Neural crest cell (in vitro differentiated cells): Measurements from ENCODE around the gene SMNDC1. TPM values are rescaled to one million over a fixed set of nuclear protein-coding genes. Genes with fewer than 3 reads are reported as not detected.

Experiments used
- DNase-seq: peaks from one replicate; pipeline ENCODE4 v3.0.0; 2021; ENCODE audit warnings: low read depth, mixed read lengths, low spot score
- H3K27ac Mint-ChIP-seq: one replicate; pipeline ENCODE4 v1.8.0; 2021; ENCODE audit warnings: mild to moderate bottlenecking, mixed read lengths; ENCODE audit not compliant: unreplicated experiment
- H3K27me3 Mint-ChIP-seq: 2 replicates; pipeline ENCODE4 v1.8.0; 2021; ENCODE audit warnings: low read depth, mild to moderate bottlenecking, mixed read lengths
- H3K36me3 Mint-ChIP-seq: 2 replicates; pipeline ENCODE4 v1.8.0; 2021; ENCODE audit warnings: low read depth, mild to moderate bottlenecking, mixed read lengths
- H3K4me1 Mint-ChIP-seq: 2 replicates; pipeline ENCODE4 v1.8.0; 2021; ENCODE audit warnings: mixed read lengths
- H3K4me3 Mint-ChIP-seq: one replicate; pipeline ENCODE4 v1.8.0; 2021; ENCODE audit warnings: mild to moderate bottlenecking, mixed read lengths
- H3K9me3 Mint-ChIP-seq: 2 replicates; pipeline ENCODE4 v1.8.0; 2021; ENCODE audit warnings: mixed read lengths
- total RNA-seq: library from RNA; stranded (reverse); gene quantifications from 2 replicates; pipeline ENCODE4 v1.2.1, GENCODE V29; 2021
- TF ChIP-seq, protein P1 (sequence below): fragments of 200-600 bp; sonication (generic); conservative IDR thresholded peaks from 2 replicates; pipeline ENCODE4 v1.5.0; 2021; ENCODE audit warnings: antibody characterized with exemption, mild to moderate bottlenecking

The SMNDC1 gene
- total RNA-seq, 1 donor from 2014 or later = 48.1 TPM

DNA sequence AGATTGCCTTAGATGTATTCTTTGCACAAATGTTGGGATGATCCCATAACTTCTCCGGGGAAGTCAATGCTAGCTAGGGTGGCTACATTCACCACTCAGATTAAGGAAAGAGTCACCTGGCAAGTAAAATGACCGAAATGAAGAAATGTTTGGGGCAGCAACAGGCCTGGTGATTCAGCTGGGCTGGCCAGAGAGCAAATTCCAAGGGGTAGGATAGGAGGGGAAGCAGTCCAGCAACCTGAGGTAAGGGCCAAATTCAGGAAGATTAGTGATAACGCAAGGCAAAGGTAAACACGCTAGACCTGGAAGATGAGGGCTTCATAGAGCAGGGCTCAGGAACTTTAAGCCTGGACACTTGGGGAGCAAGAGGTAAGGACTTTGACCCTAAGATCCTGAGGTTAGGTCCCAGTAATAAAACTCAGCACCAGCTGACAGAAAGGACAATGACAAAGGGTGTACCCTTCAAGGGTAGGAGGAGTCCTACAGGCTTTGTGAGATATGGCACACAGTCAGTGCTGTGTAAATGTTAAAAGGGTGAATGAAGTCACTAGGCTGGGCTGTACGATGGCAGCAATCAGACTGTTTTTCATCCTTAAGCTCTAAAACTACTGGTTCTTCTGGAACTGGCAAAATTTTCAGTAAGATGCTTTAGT, 22.7 kb upstream of the SMNDC1 start:
- Mint-ChIP-seq H3K4me3 (no peak overlapping the region), H3K4me1 (no peaks in the 10 kb centered on the region), H3K36me3 (peaks cover 18% of the 10 kb centered on the region), H3K27ac (no peak overlapping the region), H3K27me3 (peaks cover 5% of the 10 kb centered on the region), H3K9me3 (peaks cover 11% of the 10 kb centered on the region)
- TF ChIP-seq, protein P1, sequence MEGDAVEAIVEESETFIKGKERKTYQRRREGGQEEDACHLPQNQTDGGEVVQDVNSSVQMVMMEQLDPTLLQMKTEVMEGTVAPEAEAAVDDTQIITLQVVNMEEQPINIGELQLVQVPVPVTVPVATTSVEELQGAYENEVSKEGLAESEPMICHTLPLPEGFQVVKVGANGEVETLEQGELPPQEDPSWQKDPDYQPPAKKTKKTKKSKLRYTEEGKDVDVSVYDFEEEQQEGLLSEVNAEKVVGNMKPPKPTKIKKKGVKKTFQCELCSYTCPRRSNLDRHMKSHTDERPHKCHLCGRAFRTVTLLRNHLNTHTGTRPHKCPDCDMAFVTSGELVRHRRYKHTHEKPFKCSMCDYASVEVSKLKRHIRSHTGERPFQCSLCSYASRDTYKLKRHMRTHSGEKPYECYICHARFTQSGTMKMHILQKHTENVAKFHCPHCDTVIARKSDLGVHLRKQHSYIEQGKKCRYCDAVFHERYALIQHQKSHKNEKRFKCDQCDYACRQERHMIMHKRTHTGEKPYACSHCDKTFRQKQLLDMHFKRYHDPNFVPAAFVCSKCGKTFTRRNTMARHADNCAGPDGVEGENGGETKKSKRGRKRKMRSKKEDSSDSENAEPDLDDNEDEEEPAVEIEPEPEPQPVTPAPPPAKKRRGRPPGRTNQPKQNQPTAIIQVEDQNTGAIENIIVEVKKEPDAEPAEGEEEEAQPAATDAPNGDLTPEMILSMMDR = no peak
- no peak for DNase-seq

DNA sequence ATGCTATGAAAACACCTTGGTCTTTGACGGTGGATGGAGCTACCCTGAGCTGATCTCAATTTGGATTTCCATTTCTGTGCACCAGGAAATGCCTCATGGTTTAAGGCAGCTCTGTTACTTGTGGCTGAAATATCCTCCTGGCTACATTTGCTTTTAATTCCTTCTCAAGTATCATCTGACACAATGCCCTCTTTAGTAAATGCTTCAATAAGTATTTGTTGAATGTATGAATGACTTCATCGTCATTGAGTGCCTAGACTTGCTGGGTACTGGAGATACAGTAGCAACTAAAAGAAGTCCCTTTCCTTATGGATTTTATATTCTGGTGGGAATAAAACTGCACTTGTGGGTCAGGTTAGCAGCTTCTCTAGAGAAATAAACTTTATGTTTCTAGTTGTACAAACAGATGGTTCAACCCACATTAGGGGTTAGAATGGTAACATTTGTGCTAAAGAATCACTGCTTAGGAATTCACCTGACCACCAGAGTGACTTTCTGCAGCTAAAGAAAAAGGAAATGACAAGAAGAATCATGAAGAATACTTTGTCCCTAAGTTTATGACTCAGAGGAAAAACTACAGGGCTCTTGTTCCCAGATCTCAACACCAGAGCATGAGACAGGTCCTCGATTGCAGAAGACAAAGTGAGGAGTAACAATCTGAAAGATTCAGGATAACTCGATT, 21.8 kb upstream of the SMNDC1 start:
- peaks cover 5% of the 10 kb centered on the region for H3K27me3 Mint-ChIP-seq
- peaks cover 21% of the 10 kb centered on the region for H3K36me3 Mint-ChIP-seq
- DNase-seq = no peak
- no peak overlapping the region for H3K4me3 Mint-ChIP-seq
- no peak overlapping the region for H3K27ac Mint-ChIP-seq
- H3K4me1 Mint-ChIP-seq = no peaks in the 10 kb centered on the region
- TF ChIP-seq, protein P1 = no peak
- H3K9me3 Mint-ChIP-seq = peaks cover 14% of the 10 kb centered on the region

DNA sequence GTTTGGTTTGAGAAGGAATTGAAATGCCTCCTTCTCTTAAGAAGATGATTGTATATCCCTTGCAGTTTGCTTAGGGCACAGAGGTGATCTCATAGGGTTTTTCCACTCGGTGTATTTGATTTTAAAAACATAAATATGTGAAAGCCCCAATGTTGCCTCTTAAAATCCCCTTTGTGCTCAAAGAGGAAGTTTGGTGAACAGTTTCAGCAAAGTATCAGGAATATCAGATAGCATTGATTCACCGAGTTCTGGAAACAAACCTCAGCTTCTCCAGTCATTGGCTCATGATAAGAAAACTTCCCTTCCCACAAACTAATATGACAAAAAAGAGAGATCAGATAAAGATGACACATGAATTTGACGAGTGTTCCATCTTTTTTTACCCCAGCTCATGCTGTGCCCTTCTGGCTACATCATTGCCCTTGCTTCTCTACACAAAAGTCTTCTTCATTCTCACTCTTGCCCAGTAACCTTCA, 20.1 kb upstream of the SMNDC1 start:
- Mint-ChIP-seq H3K27ac (no peak overlapping the region), H3K36me3 (peaks cover 11% of the 10 kb centered on the region), H3K4me1 (no peaks in the 10 kb centered on the region), H3K4me3 (no peak overlapping the region), H3K9me3 (peaks cover 8% of the 10 kb centered on the region), H3K27me3 (peaks cover 5% of the 10 kb centered on the region)
- DNase-seq = no peak
- TF ChIP-seq, protein P1 = no peak

DNA sequence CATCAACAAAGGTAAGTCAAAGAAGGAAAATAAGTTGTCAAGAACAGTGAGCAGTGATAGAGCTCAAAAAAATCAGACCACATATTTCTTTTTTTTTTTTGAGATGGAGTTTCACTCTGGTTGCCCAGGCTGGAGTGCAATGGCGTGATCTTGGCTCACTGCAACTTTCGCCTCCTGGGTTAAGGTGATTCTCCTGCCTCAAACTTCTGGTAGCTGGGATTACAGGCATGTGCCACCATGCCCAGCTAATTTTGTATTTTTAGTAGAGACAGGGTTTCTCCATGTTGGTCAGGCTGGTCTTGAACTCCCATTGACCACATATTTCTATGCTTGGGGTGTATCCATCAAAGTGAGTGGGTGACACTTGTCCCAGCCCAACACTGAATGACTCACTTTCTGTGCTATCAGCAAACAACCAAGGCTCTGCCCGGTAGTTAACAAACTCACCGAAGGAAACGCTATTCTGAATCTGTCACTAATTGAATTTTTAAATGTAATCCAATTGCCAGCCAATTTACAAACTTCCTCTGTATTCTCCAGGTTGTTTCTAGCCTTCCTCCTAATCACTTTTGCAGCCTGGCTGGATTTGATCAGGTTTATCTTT, 19.6 kb upstream of the SMNDC1 start:
- Mint-ChIP-seq H3K9me3 (peaks cover 8% of the 10 kb centered on the region), H3K4me3 (no peak overlapping the region), H3K36me3 (peaks cover 11% of the 10 kb centered on the region), H3K27me3 (peaks cover 5% of the 10 kb centered on the region), H3K27ac (no peak overlapping the region), H3K4me1 (no peaks in the 10 kb centered on the region)
- TF ChIP-seq, protein P1 = no peak
- DNase-seq = no peak

DNA sequence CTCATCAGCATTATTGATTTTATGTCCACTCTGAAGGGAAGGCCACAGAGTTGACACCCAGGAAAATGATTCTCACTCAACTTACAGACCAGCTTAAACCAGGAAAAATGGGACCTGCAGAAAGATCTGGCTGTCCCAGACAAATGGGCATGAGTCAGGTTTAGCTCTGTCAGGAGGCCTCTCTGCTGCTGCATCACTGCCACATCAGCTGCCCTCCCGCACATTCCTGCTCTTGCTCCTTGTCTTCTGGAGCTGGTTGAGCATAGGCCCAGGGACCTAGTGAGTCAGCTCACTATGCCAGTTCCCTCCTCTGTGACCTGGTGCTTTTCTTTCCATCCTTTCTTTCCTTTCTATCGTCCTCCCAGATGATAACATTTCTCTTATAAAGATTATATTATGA, 18.8 kb upstream of the SMNDC1 start:
- peaks cover 6% of the 10 kb centered on the region for H3K9me3 Mint-ChIP-seq
- no peak overlapping the region for H3K27ac Mint-ChIP-seq
- no peak overlapping the region for H3K4me3 Mint-ChIP-seq
- H3K36me3 Mint-ChIP-seq = peaks cover 9% of the 10 kb centered on the region
- TF ChIP-seq, protein P1 = no peak
- peaks cover 5% of the 10 kb centered on the region for H3K27me3 Mint-ChIP-seq
- DNase-seq = no peak
- H3K4me1 Mint-ChIP-seq = no peaks in the 10 kb centered on the region
